ENCODE measurements around the gene APLNR. TPM values are rescaled to one million over a fixed set of nuclear protein-coding genes. Genes with fewer than 3 reads are reported as not detected.

Gene APLNR
- total and polyA plus RNA-seq, 2 donors (not counting 1 experiment from before 2014, with no cell fraction given): not detected

- no peaks in the 10 kb centered on the region for H3K9me3 ChIP-seq (ENCODE audit: control insufficient read depth, insufficient read depth, low read depth, low read length)
- H3K4me1 ChIP-seq (ENCODE audit: control insufficient read depth, extremely low read depth, insufficient read depth, low read length): peaks cover 7% of the 10 kb centered on the region
- H3K9ac ChIP-seq (ENCODE audit: insufficient read depth, low read length): no peak overlapping the region
- no peak for TF ChIP-seq CTCF (conservative IDR thresholded peaks at IDR 0.05 in 1 of 2, IDR thresholded peaks at IDR 0.05 in 1 of 2; ENCODE audit: low read depth in 1 of 2, low read length in 2 of 2)
- TF ChIP-seq EZH2 (IDR thresholded peaks at IDR 0.05; ENCODE audit: low read length, missing control alignments): no peak
- H3K4me2 ChIP-seq (ENCODE audit: extremely low read depth, insufficient read depth, low read length): peak overlapping the region; percentile 34
- H3K36me3 ChIP-seq (ENCODE audit: control insufficient read depth, insufficient read depth, low read length): no peaks in the 10 kb centered on the region
- no peak overlapping the region for H3K4me3 ChIP-seq (replicated peaks in 1 of 4; ENCODE audit: control extremely low read depth in 1 of 4, insufficient read depth in 1 of 4, low read depth in 3 of 4, low read length in 4 of 4)
- H3K27me3 ChIP-seq (ENCODE audit: control insufficient read depth, insufficient read depth, low read length): no peaks in the 10 kb centered on the region
- no peaks in the 10 kb centered on the region for H4K20me1 ChIP-seq (ENCODE audit: control insufficient read depth, extremely low read depth, insufficient read depth, low read length)
- no peak overlapping the region for H3K27ac ChIP-seq (ENCODE audit: insufficient read depth, low read length)
- DNase-seq (ENCODE audit: low read depth in 2 of 2): peak; percentile 62 to 67
- H2AFZ ChIP-seq (ENCODE audit: low read length): peak overlapping the region; percentile 43
- H3K79me2 ChIP-seq (ENCODE audit: control insufficient read depth, insufficient read depth, low read length): no peaks in the 10 kb centered on the region
These were observed 23.0 kb downstream of the APLNR start for GRCh38 chr11:57214098-57214417.

- Histone ChIP-seq H3K9ac (ENCODE audit: insufficient read depth, low read length) (no peak overlapping the region), H3K79me2 (ENCODE audit: control insufficient read depth, insufficient read depth, low read length) (no peaks in the 10 kb centered on the region), H4K20me1 (ENCODE audit: control insufficient read depth, extremely low read depth, insufficient read depth, low read length) (no peaks in the 10 kb centered on the region), H3K4me2 (ENCODE audit: extremely low read depth, insufficient read depth, low read length) (peak overlapping the region; percentile 34), H2AFZ (ENCODE audit: low read length) (peak overlapping the region; percentile 43), H3K36me3 (ENCODE audit: control insufficient read depth, insufficient read depth, low read length) (no peaks in the 10 kb centered on the region), H3K4me3 (replicated peaks in 1 of 4; ENCODE audit: control extremely low read depth in 1 of 4, insufficient read depth in 1 of 4, low read depth in 3 of 4, low read length in 4 of 4) (no peak overlapping the region), H3K9me3 (ENCODE audit: control insufficient read depth, insufficient read depth, low read depth, low read length) (no peaks in the 10 kb centered on the region), H3K4me1 (ENCODE audit: control insufficient read depth, extremely low read depth, insufficient read depth, low read length) (peaks cover 7% of the 10 kb centered on the region), H3K27me3 (ENCODE audit: control insufficient read depth, insufficient read depth, low read length) (no peaks in the 10 kb centered on the region), H3K27ac (ENCODE audit: insufficient read depth, low read length) (no peak overlapping the region)
- DNase-seq (ENCODE audit: low read depth in 2 of 2): peak; percentile 58 to 70
- TF ChIP-seq CTCF (conservative IDR thresholded peaks at IDR 0.05 in 1 of 2, IDR thresholded peaks at IDR 0.05 in 1 of 2; ENCODE audit: low read depth in 1 of 2, low read length in 2 of 2) (no peak), EZH2 (IDR thresholded peaks at IDR 0.05; ENCODE audit: low read length, missing control alignments) (no peak)
These were observed 23.5 kb downstream of the APLNR start for GRCh38 chr11:57213342-57214097.

GRCh38 chr11:57210781-57211180, 26.3 kb downstream of the APLNR start:
- no peaks in the 10 kb centered on the region for H3K36me3 ChIP-seq (ENCODE audit: control insufficient read depth, insufficient read depth, low read length)
- no peak overlapping the region for H3K4me3 ChIP-seq (replicated peaks in 1 of 4; ENCODE audit: control extremely low read depth in 1 of 4, insufficient read depth in 1 of 4, low read depth in 3 of 4, low read length in 4 of 4)
- H4K20me1 ChIP-seq (ENCODE audit: control insufficient read depth, extremely low read depth, insufficient read depth, low read length): no peaks in the 10 kb centered on the region
- no peak for DNase-seq (ENCODE audit: low read depth in 2 of 2)
- H3K27me3 ChIP-seq (ENCODE audit: control insufficient read depth, insufficient read depth, low read length): no peaks in the 10 kb centered on the region
- no peaks in the 10 kb centered on the region for H3K9me3 ChIP-seq (ENCODE audit: control insufficient read depth, insufficient read depth, low read depth, low read length)
- no peak overlapping the region for H2AFZ ChIP-seq (ENCODE audit: low read length)
- no peak overlapping the region for H3K27ac ChIP-seq (ENCODE audit: insufficient read depth, low read length)
- TF ChIP-seq CTCF (conservative IDR thresholded peaks at IDR 0.05 in 1 of 2, IDR thresholded peaks at IDR 0.05 in 1 of 2; ENCODE audit: low read depth in 1 of 2, low read length in 2 of 2) (no peak), EZH2 (IDR thresholded peaks at IDR 0.05; ENCODE audit: low read length, missing control alignments) (no peak)
- no peaks in the 10 kb centered on the region for H3K79me2 ChIP-seq (ENCODE audit: control insufficient read depth, insufficient read depth, low read length)
- H3K9ac ChIP-seq (ENCODE audit: insufficient read depth, low read length): no peak overlapping the region
- peaks cover 7% of the 10 kb centered on the region for H3K4me1 ChIP-seq (ENCODE audit: control insufficient read depth, extremely low read depth, insufficient read depth, low read length)
- no peak overlapping the region for H3K4me2 ChIP-seq (ENCODE audit: extremely low read depth, insufficient read depth, low read length)

All from fibroblast of lung (primary cell).